Peyer's patch (tissue), 4 donors: ENCODE data around the gene QRFP.

Source experiments
- POLR2A ChIP-seq, 2 donors: fragments of 450-650 bp; IDR thresholded peaks; one replicate each; pipeline ENCODE4 v1.5.1; 2017; ENCODE audit warnings: antibody characterized with exemption in 2 of 2, mild to moderate bottlenecking in 2 of 2, moderate library complexity in 2 of 2
- TF ChIP-seq, protein P1 (sequence below), 6 experiments: fragments of 450-650 bp in 4 of 6; fragments of 200-600 bp in 2 of 6; sonication (generic) in 1 of 6; IDR thresholded peaks; one replicate each; pipeline ENCODE4 v1.5.1; 2017 to 2019; ENCODE audit warnings: antibody characterized with exemption in 6 of 6, mild to moderate bottlenecking in 3 of 6, moderate library complexity in 1 of 6

DNA sequence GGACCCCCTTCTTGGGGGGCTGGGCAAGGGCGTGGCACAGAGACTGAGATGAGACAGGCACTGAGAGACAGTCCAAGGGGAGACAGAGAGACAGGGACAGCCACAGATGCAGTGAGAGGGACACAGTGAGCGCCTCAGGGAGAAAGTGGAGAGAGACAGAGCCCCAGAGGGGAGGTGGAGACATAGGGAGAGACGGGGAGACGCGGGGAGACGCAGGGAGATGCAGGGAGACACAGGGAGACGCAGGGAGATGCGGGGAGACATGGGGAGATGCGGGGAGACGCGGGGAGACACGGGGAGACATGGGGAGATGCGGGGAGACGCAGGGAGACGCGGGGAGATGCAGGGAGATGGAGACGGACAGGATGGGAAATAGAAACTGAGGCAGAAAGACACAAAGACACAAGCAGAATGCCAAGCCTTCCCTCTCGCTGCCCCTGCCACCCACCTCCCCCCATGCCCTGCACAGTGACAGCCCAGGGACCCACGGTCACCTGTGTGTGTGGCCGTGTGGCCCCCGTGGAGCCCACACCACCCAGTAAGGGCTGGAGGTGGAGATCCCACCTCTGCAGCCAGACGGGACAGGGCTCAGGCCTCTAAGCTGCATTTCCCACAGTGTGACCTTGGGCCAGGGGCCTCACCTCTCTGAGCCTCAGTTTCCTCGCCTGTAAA is 33.7 kb upstream of the QRFP start:
- TF ChIP-seq, protein P1, sequence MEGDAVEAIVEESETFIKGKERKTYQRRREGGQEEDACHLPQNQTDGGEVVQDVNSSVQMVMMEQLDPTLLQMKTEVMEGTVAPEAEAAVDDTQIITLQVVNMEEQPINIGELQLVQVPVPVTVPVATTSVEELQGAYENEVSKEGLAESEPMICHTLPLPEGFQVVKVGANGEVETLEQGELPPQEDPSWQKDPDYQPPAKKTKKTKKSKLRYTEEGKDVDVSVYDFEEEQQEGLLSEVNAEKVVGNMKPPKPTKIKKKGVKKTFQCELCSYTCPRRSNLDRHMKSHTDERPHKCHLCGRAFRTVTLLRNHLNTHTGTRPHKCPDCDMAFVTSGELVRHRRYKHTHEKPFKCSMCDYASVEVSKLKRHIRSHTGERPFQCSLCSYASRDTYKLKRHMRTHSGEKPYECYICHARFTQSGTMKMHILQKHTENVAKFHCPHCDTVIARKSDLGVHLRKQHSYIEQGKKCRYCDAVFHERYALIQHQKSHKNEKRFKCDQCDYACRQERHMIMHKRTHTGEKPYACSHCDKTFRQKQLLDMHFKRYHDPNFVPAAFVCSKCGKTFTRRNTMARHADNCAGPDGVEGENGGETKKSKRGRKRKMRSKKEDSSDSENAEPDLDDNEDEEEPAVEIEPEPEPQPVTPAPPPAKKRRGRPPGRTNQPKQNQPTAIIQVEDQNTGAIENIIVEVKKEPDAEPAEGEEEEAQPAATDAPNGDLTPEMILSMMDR (IDR thresholded peaks at IDR 0.05): no peak
- TF ChIP-seq POLR2A (IDR thresholded peaks at IDR 0.05): no peak
